Nucleus accumbens (tissue), 56 donors: ENCODE results near the gene NBAS.

ENCODE experiments used
- DNase-seq, 56 donors: peaks; one replicate each; lab custom pipeline; 2025; lab: John Stamatoyannopoulos, UW

Gene NBAS

GRCh38 chr2:15158100-15158499 is 403.0 kb downstream of the NBAS start:
- peak in 29 of 56 donors; percentile 6 to 71 (median 30) for DNase-seq

GRCh38 chr2:15155959-15156574 is 405.1 kb downstream of the NBAS start:
- DNase-seq, result no peak

DNA sequence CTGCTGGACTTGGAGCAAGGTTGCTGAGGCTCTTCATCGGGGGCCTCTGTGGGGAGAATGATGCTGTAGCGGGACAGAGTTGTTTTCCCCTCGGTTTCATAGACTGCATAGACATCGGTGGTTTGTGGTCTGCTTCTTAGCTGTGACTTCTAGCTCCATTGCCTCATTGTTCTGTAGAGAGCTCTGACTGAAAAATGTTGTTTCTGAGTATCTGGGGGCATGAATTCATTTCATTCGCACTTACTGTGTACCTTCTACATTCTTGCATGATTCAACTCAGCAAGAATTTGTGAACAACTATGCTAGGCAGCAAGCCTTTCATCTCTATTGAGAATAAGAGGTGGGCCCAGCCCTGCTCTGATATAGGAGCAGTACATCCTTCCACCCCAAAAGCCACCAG is 406.8 kb downstream of the NBAS start:
- DNase-seq, result no peak

GRCh38 chr2:15152382-15152781 is 408.8 kb downstream of the NBAS start:
- DNase-seq, result no peak

- no peak for DNase-seq
These were observed 412.1 kb downstream of the NBAS start for GRCh38 chr2:15149063-15149462.

- DNase-seq, result no peak
These were observed 413.5 kb downstream of the NBAS start for GRCh38 chr2:15147591-15147990.

GRCh38 chr2:15146960-15147359 is 414.2 kb downstream of the NBAS start:
- no peak for DNase-seq

GRCh38 chr2:15145919-15146318 is 415.2 kb downstream of the NBAS start:
- DNase-seq, result no peak

DNA sequence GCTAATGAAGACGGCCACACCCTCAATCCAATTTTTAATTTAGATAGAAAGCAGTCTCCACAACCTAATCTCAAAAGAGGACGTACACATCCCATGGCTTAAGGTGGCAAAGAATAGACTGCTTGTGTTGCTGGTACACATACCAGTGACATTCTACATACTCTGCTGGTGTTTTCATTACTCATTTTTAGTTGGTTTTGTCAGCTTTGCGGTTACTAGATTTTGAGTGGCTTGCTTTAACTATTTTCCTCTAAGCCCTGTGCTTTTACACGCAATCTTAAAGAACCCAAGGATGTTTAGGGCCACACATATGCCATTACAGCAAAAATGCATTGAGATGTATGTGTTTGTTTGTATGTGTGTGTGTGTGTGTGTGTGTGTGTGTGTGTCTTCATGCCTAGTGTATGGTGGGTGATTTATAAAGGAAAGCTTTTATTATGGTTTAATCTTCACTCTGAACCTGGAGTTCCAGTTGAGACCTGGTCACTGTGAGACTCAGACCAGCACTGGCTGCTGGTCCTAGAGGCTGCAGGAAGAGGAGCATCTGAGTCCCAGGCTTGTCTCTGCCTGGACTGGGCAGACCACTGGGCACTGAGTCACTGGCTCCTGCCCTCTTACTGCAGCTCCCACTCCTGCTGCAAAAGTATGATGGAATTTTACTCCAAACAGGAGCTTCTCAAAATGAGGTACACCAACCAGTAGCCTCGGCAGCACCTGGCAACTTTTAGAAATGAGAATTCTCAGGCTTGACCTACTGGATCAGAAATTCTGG is 415.9 kb downstream of the NBAS start:
- no peak for DNase-seq

DNA sequence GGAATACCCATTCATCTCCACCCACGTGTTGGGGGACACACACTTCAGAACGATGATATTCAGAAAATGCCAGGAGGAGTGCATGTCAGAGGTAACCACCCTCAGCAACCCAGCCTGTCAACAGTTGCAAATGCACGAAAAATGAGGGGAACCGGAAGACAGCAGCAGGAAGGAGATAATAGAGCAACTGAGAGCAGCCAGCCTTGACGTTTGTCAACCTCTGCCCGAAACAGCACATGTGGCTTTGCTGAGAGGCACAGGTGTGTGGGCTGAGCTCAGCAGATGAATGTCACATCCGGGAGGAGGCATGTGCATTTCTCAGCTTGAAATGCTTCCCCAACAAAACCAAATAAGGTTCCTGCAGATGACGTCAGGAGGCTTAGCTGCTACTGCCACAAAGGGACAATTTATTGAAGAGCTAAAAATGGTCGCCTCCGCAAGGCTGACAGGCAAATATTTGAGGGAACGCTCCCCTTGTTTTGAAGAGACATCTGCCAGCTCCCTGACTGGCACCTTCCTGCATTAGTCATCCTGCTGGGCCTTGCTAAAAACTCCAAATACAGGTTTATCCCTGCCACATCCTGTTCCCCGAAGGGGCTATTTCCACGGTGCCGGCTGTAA is 419.0 kb downstream of the NBAS start:
- peak in 32 of 56 donors; percentile 6 to 72 (median 32) for DNase-seq

GRCh38 chr2:15141211-15141610 is 419.9 kb downstream of the NBAS start:
- DNase-seq, result no peak

GRCh38 chr2:15136639-15137038 is 424.5 kb downstream of the NBAS start:
- no peak for DNase-seq

DNA sequence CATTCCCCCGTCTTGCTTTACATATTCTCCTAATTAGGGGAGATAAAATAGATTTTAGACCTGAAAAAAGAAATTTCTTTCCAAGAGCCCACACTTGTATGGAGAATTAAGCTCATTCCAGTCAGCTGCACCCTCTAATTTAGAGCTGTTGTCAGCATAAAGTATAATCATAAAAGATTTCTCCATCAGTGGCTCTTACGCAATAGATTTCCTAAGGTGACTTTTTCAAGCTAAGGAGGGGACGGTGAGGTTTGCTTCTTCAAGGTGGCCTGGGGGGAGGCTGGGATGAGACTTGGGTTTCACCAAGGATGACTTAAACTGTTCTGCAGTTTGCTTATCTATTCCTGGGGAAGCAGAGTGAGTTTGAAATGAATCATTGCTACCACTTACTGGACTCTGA is 426.2 kb downstream of the NBAS start:
- no peak for DNase-seq

DNA sequence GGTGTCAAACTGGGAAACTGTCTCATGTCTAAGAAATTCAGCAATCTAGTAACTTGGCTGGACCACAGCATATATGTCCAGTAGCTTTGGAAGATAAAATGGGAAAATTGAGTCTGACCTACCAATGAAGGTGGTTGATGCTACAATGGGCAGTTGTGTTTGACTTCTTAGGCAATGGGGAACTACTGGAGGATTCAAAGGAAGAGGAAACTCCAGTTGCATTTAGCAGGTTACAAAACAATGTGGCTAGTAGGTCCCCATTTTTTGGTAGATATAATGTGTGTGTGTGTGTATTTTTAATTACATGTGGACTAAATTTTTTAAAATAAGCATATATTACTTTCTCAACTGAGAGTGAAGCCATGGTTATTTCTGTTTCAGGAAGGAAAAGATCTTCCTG is 427.7 kb downstream of the NBAS start:
- DNase-seq, result no peak

DNA sequence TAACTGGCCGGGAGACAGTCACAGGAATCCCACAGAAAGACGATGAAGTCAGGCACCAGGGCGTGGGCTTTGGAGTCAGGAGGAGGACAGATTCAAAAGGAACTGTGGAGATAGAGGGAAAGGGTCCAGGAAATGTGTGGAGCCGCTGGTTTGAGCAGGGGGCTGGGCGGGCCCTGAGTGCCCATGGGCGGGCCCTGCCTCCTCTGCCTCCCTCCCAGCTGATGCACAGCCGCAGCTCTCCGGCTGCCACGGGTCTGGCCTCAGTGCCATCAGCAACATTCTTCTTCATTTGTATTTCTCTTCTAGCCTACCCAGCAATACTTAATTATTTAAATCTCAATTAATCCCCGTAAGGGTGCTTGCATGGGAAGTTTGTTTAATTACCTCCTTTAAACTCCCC is 432.3 kb downstream of the NBAS start:
- DNase-seq, result no peak

DNA sequence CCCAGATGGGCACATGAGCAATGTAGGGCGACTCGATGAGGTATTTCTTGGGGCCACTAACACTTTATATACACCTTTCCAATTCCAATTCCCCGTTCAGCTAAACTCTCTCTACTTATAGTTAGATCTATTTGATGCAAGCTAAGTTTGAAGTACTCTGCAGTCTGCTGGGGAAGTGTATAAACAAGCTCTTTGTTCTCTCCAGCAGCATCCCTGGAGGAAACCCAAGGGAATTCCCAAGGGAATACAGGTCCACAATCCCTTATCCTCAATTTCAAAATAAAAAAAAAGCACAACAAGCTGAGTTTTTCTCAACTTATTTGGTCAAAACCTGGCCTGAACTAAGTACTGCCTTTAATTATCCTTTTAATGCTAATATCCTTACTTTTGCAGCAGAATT is 433.3 kb downstream of the NBAS start:
- DNase-seq, result no peak

GRCh38 chr2:15127301-15127700 is 433.8 kb downstream of the NBAS start:
- DNase-seq, result no peak

DNA sequence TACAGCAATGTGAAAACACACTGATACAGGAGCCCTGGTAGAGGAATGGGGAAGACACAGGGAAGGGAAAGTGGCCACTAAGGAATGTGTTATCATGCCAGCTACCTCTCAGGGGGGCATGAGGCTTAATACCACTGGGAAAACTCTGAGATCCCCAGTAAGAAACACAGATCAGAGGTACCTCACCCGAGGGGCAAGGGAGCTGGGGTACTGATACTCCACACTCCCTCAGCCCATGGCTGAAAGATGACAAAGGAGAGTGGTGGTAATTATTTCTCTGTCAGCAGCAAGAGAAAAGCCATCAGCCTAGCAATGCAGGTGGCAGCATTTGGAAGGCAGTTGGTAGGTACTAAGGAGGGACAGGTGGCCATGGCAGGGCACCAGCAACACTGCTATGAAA is 434.8 kb downstream of the NBAS start:
- DNase-seq, result no peak

- no peak for DNase-seq
These were observed 438.2 kb downstream of the NBAS start for GRCh38 chr2:15122915-15123314.

DNA sequence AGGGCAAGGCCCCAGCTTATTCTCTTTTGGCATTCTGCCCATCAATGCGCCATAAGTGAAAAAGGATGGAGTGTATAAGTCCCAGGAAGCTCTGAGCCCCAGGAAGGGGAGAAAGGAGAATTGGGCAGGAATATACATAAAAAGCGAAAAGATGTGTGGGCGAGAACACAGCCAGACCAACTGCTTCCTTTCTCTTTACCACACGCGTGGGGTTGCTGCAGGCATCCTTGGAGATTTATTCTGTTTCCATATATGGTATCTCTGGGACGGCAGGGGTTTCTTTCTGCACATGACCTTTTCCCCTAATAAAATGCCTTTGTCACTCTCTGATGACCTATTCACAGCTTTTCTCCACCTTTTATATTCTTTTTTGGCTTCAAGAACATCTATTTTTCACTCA is 440.5 kb downstream of the NBAS start:
- DNase-seq, result no peak

GRCh38 chr2:15119722-15120175 is 441.4 kb downstream of the NBAS start:
- no peak for DNase-seq
